ENCODE results near the gene LPCAT2.

- TF ChIP-seq CTCF (conservative IDR thresholded peaks at IDR 0.05 in 1 of 2, IDR thresholded peaks at IDR 0.05 in 1 of 2; ENCODE audit: extremely low read depth in 1 of 2, insufficient read depth in 1 of 2, low read depth in 1 of 2, low read length in 2 of 2) (no peak), EZH2 (IDR thresholded peaks at IDR 0.05; ENCODE audit: borderline replicate concordance, low read length) (no peak)
Measured at GRCh38 chr16:55482056-55482455, 26.8 kb upstream of the LPCAT2 start.

Data from mammary epithelial cell (primary cell).